Trophoblast cell (in vitro differentiated cells and primary cell): ENCODE results near the gene APBA1.

ENCODE experiments used
- DNase-seq, 2 donors: peaks; one replicate each; pipeline ENCODE4 v3.0.0-alpha.2; 2016
- H2AFZ ChIP-seq: 2 replicates; pipeline ENCODE4 v1.6.1; 2013; ENCODE audit warnings: low read length, moderate library complexity, mild to moderate bottlenecking; ENCODE audit not compliant: insufficient read depth, poor library complexity
- H2AK5ac ChIP-seq: 2 replicates; pipeline ENCODE4 v1.6.1; 2013; ENCODE audit warnings: mild to moderate bottlenecking, low read length
- H2BK120ac ChIP-seq: 2 replicates; pipeline ENCODE4 v1.6.1; 2013; ENCODE audit warnings: low read length, mild to moderate bottlenecking, moderate library complexity; ENCODE audit not compliant: insufficient read depth, poor library complexity
- H2BK12ac ChIP-seq: 2 replicates; pipeline ENCODE4 v1.6.1; 2013; ENCODE audit warnings: mild to moderate bottlenecking, low read length, moderate library complexity
- H2BK5ac ChIP-seq: 2 replicates; pipeline ENCODE4 v1.6.1; 2013; ENCODE audit warnings: low read length, low read depth, moderate library complexity, mild to moderate bottlenecking; ENCODE audit not compliant: poor library complexity
- H3K14ac ChIP-seq: 2 replicates; pipeline ENCODE4 v1.6.1; 2013; ENCODE audit warnings: mild to moderate bottlenecking, low read length
- H3K18ac ChIP-seq: 2 replicates; pipeline ENCODE4 v1.6.1; 2013; ENCODE audit warnings: mild to moderate bottlenecking, low read length
- H3K23ac ChIP-seq: 2 replicates; pipeline ENCODE4 v1.6.1; 2013; ENCODE audit warnings: low read length
- H3K27ac ChIP-seq: 2 replicates; pipeline ENCODE4 v1.5.1; 2013; ENCODE audit warnings: low read depth, mild to moderate bottlenecking, inconsistent platforms, low read length, moderate library complexity
- H3K27me3 ChIP-seq: 2 replicates; pipeline ENCODE4 v1.6.1; 2013; ENCODE audit warnings: inconsistent platforms, mild to moderate bottlenecking, low read length, moderate library complexity; ENCODE audit not compliant: insufficient read depth
- H3K36me3 ChIP-seq, 2 experiments: 1 replicate in 1 of 2; 2 replicates in 1 of 2; pipeline ENCODE4 v1.6.1; 2013; ENCODE audit warnings: low read length in 2 of 2, mild to moderate bottlenecking in 2 of 2, moderate library complexity in 1 of 2; ENCODE audit not compliant: insufficient read depth in 2 of 2, control insufficient read depth in 1 of 2
- H3K4ac ChIP-seq: 2 replicates; pipeline ENCODE4 v1.6.1; 2013; ENCODE audit warnings: low read depth, mild to moderate bottlenecking, low read length, moderate library complexity
- H3K4me1 ChIP-seq, 2 experiments: 1 replicate in 1 of 2; 2 replicates in 1 of 2; pipeline ENCODE4 v1.6.1; 2013; ENCODE audit warnings: low read length in 2 of 2, mild to moderate bottlenecking in 2 of 2, moderate library complexity in 1 of 2; ENCODE audit not compliant: insufficient read depth in 2 of 2, control insufficient read depth in 1 of 2
- H3K4me2 ChIP-seq: 2 replicates; pipeline ENCODE4 v1.6.1; 2013; ENCODE audit warnings: inconsistent platforms, mild to moderate bottlenecking, low read length, moderate library complexity
- H3K4me3 ChIP-seq: 2 replicates; pipeline ENCODE4 v1.5.1; 2013; ENCODE audit warnings: mild to moderate bottlenecking, low read depth, low read length, inconsistent platforms
- H3K79me1 ChIP-seq: one replicate; pipeline ENCODE4 v1.6.1; 2013; ENCODE audit warnings: low read length
- H3K79me2 ChIP-seq: 2 replicates; pipeline ENCODE4 v1.6.1; 2013; ENCODE audit warnings: low read length, mild to moderate bottlenecking; ENCODE audit not compliant: control insufficient read depth, insufficient read depth, poor library complexity
- H3K9ac ChIP-seq: 2 replicates; pipeline ENCODE4 v1.6.1; 2013; ENCODE audit warnings: mild to moderate bottlenecking, low read length
- H3K9me3 ChIP-seq: 2 replicates; pipeline ENCODE4 v1.6.1; 2013; ENCODE audit warnings: low read depth, mild to moderate bottlenecking, control low read depth, inconsistent platforms, low read length; ENCODE audit not compliant: insufficient read depth
- H4K12ac ChIP-seq: 2 replicates; pipeline ENCODE4 v1.6.1; 2013; ENCODE audit warnings: low read depth, mild to moderate bottlenecking, low read length, moderate library complexity
- H4K8ac ChIP-seq: 2 replicates; pipeline ENCODE4 v1.6.1; 2013; ENCODE audit warnings: low read depth, mild to moderate bottlenecking, low read length, moderate library complexity
- H4K91ac ChIP-seq: one replicate; pipeline ENCODE4 v1.6.1; 2013; ENCODE audit warnings: low read depth, mild to moderate bottlenecking, low read length, moderate library complexity
- WGBS: extraction: QIAGEN DNeasy Blood & Tissue Kit; methylation state at CpG from one replicate; pipeline ENCODE4 v1.1.7; 2013; ENCODE audit warnings: missing lambda C conversion rate; ENCODE audit not compliant: insufficient read length, insufficient coverage; ENCODE audit errors: extremely low coverage; 5-methylcytosine and 5-hydroxymethylcytosine counted together

Gene APBA1

GRCh38 chr9:69454321-69454720 is 217.8 kb downstream of the APBA1 start:
- Histone ChIP-seq H3K23ac (no peak overlapping the region), H3K79me2 (no peaks in the 10 kb centered on the region)
- WGBS: no CpG with 5 or more reads among the region's 2 CpGs

DNA sequence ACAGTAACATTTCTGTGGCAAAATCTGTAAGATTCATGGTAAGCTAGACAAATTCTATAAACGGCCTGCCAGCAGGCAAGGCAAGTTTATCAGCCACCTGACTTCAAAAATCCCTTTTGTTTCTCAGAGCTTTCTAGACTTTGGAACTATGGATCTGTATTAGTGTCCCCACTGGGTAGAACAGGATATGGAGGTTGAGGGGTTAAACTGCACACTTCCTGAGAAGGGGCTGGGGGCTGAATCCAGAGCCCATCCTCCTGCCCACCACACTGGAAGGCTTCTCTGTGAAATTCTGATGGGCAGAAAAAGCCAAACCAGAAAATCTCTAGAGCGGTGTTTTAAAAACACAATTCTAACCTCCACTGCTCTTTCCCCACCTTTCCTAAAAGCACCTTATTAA is 218.4 kb downstream of the APBA1 start:
- no peak overlapping the region for H2BK120ac ChIP-seq
- H3K79me2 ChIP-seq: no peaks in the 10 kb centered on the region
- H3K4me1 ChIP-seq: peaks cover 0 to 7% of the 10 kb centered on the region in 2 experiments
- no peak overlapping the region for H2BK5ac ChIP-seq
- H3K23ac ChIP-seq: no peak overlapping the region
- DNase-seq: no peak
- no peak overlapping the region for H2AK5ac ChIP-seq
- no peaks in the 10 kb centered on the region for H3K27me3 ChIP-seq
- WGBS: no CpG with 5 or more reads among the region's 2 CpGs
- H4K12ac ChIP-seq: no peak overlapping the region
- H3K18ac ChIP-seq: no peak overlapping the region
- H2AFZ ChIP-seq: no peak overlapping the region
- H3K4ac ChIP-seq: no peak overlapping the region
- H3K4me2 ChIP-seq: no peak overlapping the region
- no peaks in the 10 kb centered on the region for H3K36me3 ChIP-seq
- H3K4me3 ChIP-seq: no peak overlapping the region
- H4K8ac ChIP-seq: no peak overlapping the region
- no peak overlapping the region for H4K91ac ChIP-seq
- no peaks in the 10 kb centered on the region for H3K79me1 ChIP-seq
- H3K27ac ChIP-seq: no peak overlapping the region
- H3K9ac ChIP-seq: no peak overlapping the region
- H3K14ac ChIP-seq: no peak overlapping the region
- H3K9me3 ChIP-seq: no peaks in the 10 kb centered on the region
- no peak overlapping the region for H2BK12ac ChIP-seq

More at GRCh38 chr9:69454321-69454720, 217.8 kb downstream of the APBA1 start:
- Histone ChIP-seq H3K4me1 (peaks cover 0 to 7% of the 10 kb centered on the region in 2 experiments), H3K9ac (no peak overlapping the region), H2AK5ac (no peak overlapping the region), H3K27ac (no peak overlapping the region), H3K14ac (no peak overlapping the region), H2AFZ (no peak overlapping the region), H3K36me3 (no peaks in the 10 kb centered on the region), H2BK12ac (no peak overlapping the region), H4K91ac (no peak overlapping the region), H2BK120ac (no peak overlapping the region), H4K12ac (no peak overlapping the region), H3K4me2 (no peak overlapping the region), H3K79me1 (no peaks in the 10 kb centered on the region), H2BK5ac (no peak overlapping the region), H3K18ac (no peak overlapping the region), H3K9me3 (no peaks in the 10 kb centered on the region), H3K4me3 (no peak overlapping the region), H3K27me3 (no peaks in the 10 kb centered on the region), H3K4ac (no peak overlapping the region), H4K8ac (no peak overlapping the region)
- no peak for DNase-seq

DNA sequence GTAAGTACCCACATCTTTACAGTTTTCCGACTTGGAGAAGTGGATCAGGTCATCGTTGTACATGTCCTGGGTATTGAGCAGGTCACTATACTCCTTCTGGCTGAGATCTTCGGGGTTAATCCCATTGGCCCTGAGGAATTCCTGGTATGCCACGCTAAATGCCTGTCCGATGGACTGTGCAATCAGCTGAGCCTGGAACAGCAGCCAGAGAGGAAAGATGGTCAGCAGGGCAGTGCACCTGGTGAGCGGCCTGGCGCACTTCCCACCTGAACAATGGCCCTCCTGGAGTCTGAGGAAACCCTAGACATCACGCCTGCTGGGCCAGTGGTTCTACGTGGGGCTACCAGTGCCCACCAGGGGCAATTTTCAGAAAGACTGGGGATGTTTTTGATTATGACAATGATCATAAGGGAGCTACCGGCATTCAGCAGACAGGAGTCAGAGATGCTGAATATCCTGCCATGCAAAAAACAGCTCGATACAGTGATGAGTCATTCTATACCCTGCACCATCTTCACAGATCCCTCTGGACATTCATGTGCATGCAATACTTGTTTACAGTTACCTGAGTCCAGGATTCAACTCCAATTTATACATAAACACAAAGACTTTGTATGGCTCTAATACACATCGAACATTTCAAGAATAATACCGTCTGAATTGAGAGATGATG is 219.9 kb downstream of the APBA1 start:
- Histone ChIP-seq H3K36me3 (no peaks in the 10 kb centered on the region), H3K4me1 (peaks cover 0 to 7% of the 10 kb centered on the region in 2 experiments), H4K12ac (no peak overlapping the region), H3K27me3 (no peaks in the 10 kb centered on the region), H3K14ac (no peak overlapping the region), H3K4me3 (no peak overlapping the region), H3K27ac (no peak overlapping the region), H3K4me2 (no peak overlapping the region), H3K79me2 (no peaks in the 10 kb centered on the region), H3K18ac (no peak overlapping the region), H2BK120ac (no peak overlapping the region), H4K8ac (no peak overlapping the region), H3K4ac (no peak overlapping the region), H4K91ac (no peak overlapping the region), H3K9ac (no peak overlapping the region), H2AK5ac (no peak overlapping the region), H3K23ac (no peak overlapping the region), H2BK12ac (no peak overlapping the region), H3K9me3 (no peaks in the 10 kb centered on the region), H2AFZ (no peak overlapping the region), H3K79me1 (no peaks in the 10 kb centered on the region), H2BK5ac (no peak overlapping the region)
- WGBS: no CpG with 5 or more reads among the region's 13 CpGs
- no peak for DNase-seq

- Histone ChIP-seq H4K12ac (no peak overlapping the region), H3K18ac (no peak overlapping the region), H3K14ac (no peak overlapping the region), H3K79me1 (no peaks in the 10 kb centered on the region), H4K8ac (no peak overlapping the region), H3K79me2 (no peaks in the 10 kb centered on the region), H3K36me3 (no peaks in the 10 kb centered on the region), H2BK120ac (no peak overlapping the region), H3K9me3 (no peaks in the 10 kb centered on the region), H3K4ac (no peak overlapping the region), H3K4me1 (no peaks in the 10 kb centered on the region), H3K4me2 (no peak overlapping the region), H2BK5ac (no peak overlapping the region), H2AFZ (no peak overlapping the region), H4K91ac (no peak overlapping the region), H2AK5ac (no peak overlapping the region), H3K9ac (no peak overlapping the region), H3K27me3 (no peaks in the 10 kb centered on the region), H3K23ac (no peak overlapping the region), H3K27ac (no peak overlapping the region), H3K4me3 (no peak overlapping the region), H2BK12ac (no peak overlapping the region)
- DNase-seq: no peak
- no CpG with 5 or more reads among the region's 6 CpGs for WGBS
Measured at GRCh38 chr9:69446496-69446895, 225.7 kb downstream of the APBA1 start.
